Endothelial cell of umbilical vein (primary cell): ENCODE data around the gene MEGF10. TPM values are rescaled to one million over a fixed set of nuclear protein-coding genes. Genes with fewer than 3 reads are reported as not detected.

Source experiments
- BruUV-seq: library from RNA; stranded (reverse); fragments of 400-500 nt; replicated peaks from 2 replicates; lab custom pipeline; 2021; lab: Mats Ljungman, UMichigan
- CTCF ChIA-PET: fragments of 300-600, 350-600 bp; sonication (Branson Sonifier 250); formaldehyde crosslinking; loops from one replicate; lab custom pipeline; 2021; ENCODE audit warnings: antibody characterized with exemption, inconsistent platforms; lab: Charles Lee
- POLR2A ChIA-PET: fragments of 300-600, 350-600 bp; sonication (Branson Sonifier 250); formaldehyde crosslinking; loops from one replicate; lab custom pipeline; 2021; ENCODE audit warnings: antibody characterized with exemption, inconsistent platforms; lab: Charles Lee
- DNase-seq: peaks from one replicate; pipeline ENCODE4 v3.0.0-alpha.2; 2011; ENCODE audit warnings: low read depth, low spot score
- FAIRE-seq: peaks from 2 replicates; lab custom pipeline; 2011; peaks lifted over from hg19 to GRCh38; lab: Jason Lieb, UNC
- H2AFZ ChIP-seq: 2 replicates; pipeline ENCODE4 v1.6.0; 2012; ENCODE audit warnings: low read depth, low read length, control low read depth, inconsistent platforms
- H3K27ac ChIP-seq: 2 replicates; pipeline ENCODE4 v1.5.1; 2011; ENCODE audit warnings: low read depth, mild to moderate bottlenecking, control low read depth, low read length, moderate library complexity; ENCODE audit not compliant: insufficient read depth
- H3K27me3 ChIP-seq, 2 experiments: 2 replicates each; pipeline versions ENCODE4 v1.6.0 to v1.6.1; 2011; ENCODE audit warnings: low read length in 2 of 2, mixed read lengths in 1 of 2; ENCODE audit not compliant: control insufficient read depth in 2 of 2, insufficient read depth in 2 of 2
- H3K36me3 ChIP-seq, 2 experiments: 2 replicates in 1 of 2; 3 replicates in 1 of 2; pipeline ENCODE4 v1.5.1; 2011; ENCODE audit warnings: low read length in 2 of 2, mild to moderate bottlenecking in 1 of 2, moderate library complexity in 1 of 2; ENCODE audit not compliant: control insufficient read depth in 2 of 2, insufficient read depth in 2 of 2; ENCODE audit errors: extremely low read depth in 1 of 2
- H3K4me1 ChIP-seq: 3 replicates; pipeline ENCODE4 v1.5.1; 2011; ENCODE audit warnings: mild to moderate bottlenecking, low read length; ENCODE audit not compliant: control insufficient read depth, insufficient read depth; ENCODE audit errors: extremely low read depth
- H3K4me2 ChIP-seq: 2 replicates; pipeline ENCODE4 v1.6.1; 2011; ENCODE audit warnings: low read length, control low read depth, mixed read lengths; ENCODE audit not compliant: insufficient read depth
- H3K4me3 ChIP-seq, 3 experiments: fragments of 200-600 bp in 1 of 3; sonication (generic), shearing (Covaris generic) in 1 of 3; replicated peaks in 1 of 3; 2 replicates each; pipeline ENCODE4 v1.5.1; 2011 to 2016; ENCODE audit warnings: control low read depth in 3 of 3, low read length in 3 of 3, mild to moderate bottlenecking in 2 of 3, inconsistent platforms in 1 of 3, low read depth in 1 of 3, moderate library complexity in 1 of 3; ENCODE audit not compliant: insufficient read depth in 1 of 3
- H3K79me2 ChIP-seq: 2 replicates; pipeline ENCODE4 v1.6.0; 2012; ENCODE audit warnings: low read length, inconsistent platforms; ENCODE audit not compliant: control insufficient read depth, insufficient read depth
- H3K9ac ChIP-seq: replicated peaks from 2 replicates; pipeline ENCODE3; 2011; ENCODE audit warnings: low read length, control low read depth; ENCODE audit not compliant: insufficient read depth; ENCODE audit errors: extremely low read depth
- H3K9me1 ChIP-seq: replicated peaks from 3 replicates; pipeline ENCODE4 v1.6.0; 2011; ENCODE audit warnings: mild to moderate bottlenecking, low read length; ENCODE audit not compliant: control insufficient read depth, insufficient read depth; ENCODE audit errors: extremely low read depth
- H3K9me3 ChIP-seq: replicated peaks from 2 replicates; pipeline ENCODE4 v1.5.1; 2012; ENCODE audit warnings: low read length, inconsistent platforms; ENCODE audit not compliant: control insufficient read depth, insufficient read depth
- H4K20me1 ChIP-seq: replicated peaks from 2 replicates; pipeline ENCODE3; 2011; ENCODE audit warnings: mild to moderate bottlenecking, low read length; ENCODE audit not compliant: control insufficient read depth, insufficient read depth; ENCODE audit errors: extremely low read depth
- EZH2 ChIP-seq: IDR thresholded peaks from 2 replicates; pipeline ENCODE4 v1.6.1; 2012; ENCODE audit warnings: borderline replicate concordance, low read depth, mild to moderate bottlenecking, moderate library complexity, low read length, inconsistent platforms; ENCODE audit not compliant: severe bottlenecking
- FOS ChIP-seq: IDR thresholded peaks from 2 replicates; pipeline ENCODE4 v1.6.1; 2011; ENCODE audit warnings: mild to moderate bottlenecking, low read length, moderate library complexity, borderline replicate concordance; ENCODE audit not compliant: insufficient read depth
- GATA2 ChIP-seq: IDR thresholded peaks from 2 replicates; pipeline ENCODE4 v1.7.0; 2011; ENCODE audit warnings: low read depth, mild to moderate bottlenecking, moderate library complexity, mixed read lengths, low read length; ENCODE audit not compliant: insufficient read length, insufficient read depth
- JUN ChIP-seq: IDR thresholded peaks from 2 replicates; pipeline ENCODE4 v1.6.1; 2011; ENCODE audit warnings: borderline replicate concordance, low read depth; ENCODE audit not compliant: insufficient read length, insufficient read depth
- MYC ChIP-seq: IDR thresholded peaks from one replicate; pipeline ENCODE4 v1.6.1; 2011; ENCODE audit warnings: mild to moderate bottlenecking, low read depth, low read length
- POLR2A ChIP-seq: IDR thresholded peaks from 2 replicates; pipeline ENCODE4 v1.6.1; 2012; ENCODE audit warnings: low read depth, mild to moderate bottlenecking, control low read depth, low read length
- POLR2AphosphoS5 ChIP-seq: IDR thresholded peaks from 2 replicates; pipeline ENCODE4 v1.6.1; 2012; ENCODE audit warnings: low read depth, mild to moderate bottlenecking, control low read depth, low read length, moderate library complexity; ENCODE audit not compliant: insufficient read depth
- dilution Hi-C: fragments of 300-500 bp; cut with MboI; formaldehyde crosslinking; loops from one replicate; pipeline ENCODE4 v1.15.0; 2019; ENCODE audit warnings: low sequenced_read_pairs; ENCODE audit not compliant: extremely low pct_ligation_motif_present
- intact Hi-C: fragments of 100-400 bp; cut with micrococcal nuclease; formaldehyde crosslinking; loops from one replicate; pipeline ENCODE4 v1.10.0; 2022
- polyA plus RNA-seq, 4 experiments: library from polyadenylated mRNA; depleted of rRNA in 3 of 4; stranded (reverse) in 3 of 4; unstranded in 1 of 4; fragments of >200 nt; gene quantifications; 2 replicates each; pipeline versions ENCODE4 v1.2.1 to v1.2.3, GENCODE V29; 2011 to 2012; ENCODE audit warnings: missing spikeins in 1 of 4
- total RNA-seq: library from RNA; stranded (reverse); gene quantifications from 2 replicates; pipeline ENCODE4 v1.2.3, GENCODE V29; 2021
- TF ChIP-seq, protein P1 (sequence below), 2 donors: IDR thresholded peaks; 1 replicate in 1 of 2; 2 replicates in 1 of 2; pipeline ENCODE4 v1.5.1; 2011; ENCODE audit warnings: low read length in 2 of 2, mild to moderate bottlenecking in 2 of 2, moderate library complexity in 2 of 2, control low read depth in 1 of 2, inconsistent platforms in 1 of 2, low read depth in 1 of 2; ENCODE audit not compliant: insufficient read depth in 1 of 2; ENCODE audit errors: extremely low read depth in 1 of 2
- TF ChIP-seq, protein P2 (sequence below): IDR thresholded peaks from 2 replicates; pipeline ENCODE4 v1.6.1; 2011; ENCODE audit not compliant: insufficient read depth, insufficient read length

The MEGF10 gene
- total and polyA plus RNA-seq, 2 donors (not counting 3 experiments of a cell fraction or from before 2014, with no cell fraction given) = 0.30 to 1.00 TPM

DNA sequence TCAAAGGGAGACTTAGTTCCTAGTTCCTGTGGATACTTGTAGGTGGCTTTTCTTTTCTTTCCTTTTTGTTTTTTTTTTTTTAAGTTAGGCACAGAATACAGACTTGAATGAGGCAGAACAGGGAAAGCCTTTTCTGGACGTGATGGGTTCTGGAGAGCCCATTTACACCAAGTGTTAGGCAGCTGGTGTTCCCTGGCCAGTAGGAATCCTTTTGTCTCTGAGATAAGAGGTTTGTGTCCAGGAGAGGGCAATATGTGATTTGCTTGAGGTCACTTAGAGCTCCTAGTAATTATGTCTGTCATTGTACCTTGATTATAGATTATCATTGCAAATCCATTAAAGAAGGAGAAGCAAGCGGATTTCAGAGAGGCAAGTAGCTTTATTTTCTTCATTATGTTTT lies 9.1 kb downstream of the MEGF10 start:
- no TSS peak for BruUV-seq
- DNase-seq (no peak), FAIRE-seq (no peak)
- H3K27me3 ChIP-seq = peaks cover 11 to 15% of the 10 kb centered on the region in 2 experiments
- H4K20me1 ChIP-seq = no peaks in the 10 kb centered on the region
- no peaks in the 10 kb centered on the region for H3K36me3 ChIP-seq
- peaks cover 18% of the 10 kb centered on the region for H3K4me1 ChIP-seq
- no peaks in the 10 kb centered on the region for H3K9me3 ChIP-seq
- H3K4me3 ChIP-seq = no peak overlapping the region
- no peaks in the 10 kb centered on the region for H3K9me1 ChIP-seq
- ChIA-PET CTCF (interaction anchor here (2.6 kb wide), 1 partner anchor 14 kb away, joined by 10 read pairs; no protein-coding TSS in a partner anchor), POLR2A (no interaction called here)
- no peak overlapping the region for H3K27ac ChIP-seq
- TF ChIP-seq, protein P1, sequence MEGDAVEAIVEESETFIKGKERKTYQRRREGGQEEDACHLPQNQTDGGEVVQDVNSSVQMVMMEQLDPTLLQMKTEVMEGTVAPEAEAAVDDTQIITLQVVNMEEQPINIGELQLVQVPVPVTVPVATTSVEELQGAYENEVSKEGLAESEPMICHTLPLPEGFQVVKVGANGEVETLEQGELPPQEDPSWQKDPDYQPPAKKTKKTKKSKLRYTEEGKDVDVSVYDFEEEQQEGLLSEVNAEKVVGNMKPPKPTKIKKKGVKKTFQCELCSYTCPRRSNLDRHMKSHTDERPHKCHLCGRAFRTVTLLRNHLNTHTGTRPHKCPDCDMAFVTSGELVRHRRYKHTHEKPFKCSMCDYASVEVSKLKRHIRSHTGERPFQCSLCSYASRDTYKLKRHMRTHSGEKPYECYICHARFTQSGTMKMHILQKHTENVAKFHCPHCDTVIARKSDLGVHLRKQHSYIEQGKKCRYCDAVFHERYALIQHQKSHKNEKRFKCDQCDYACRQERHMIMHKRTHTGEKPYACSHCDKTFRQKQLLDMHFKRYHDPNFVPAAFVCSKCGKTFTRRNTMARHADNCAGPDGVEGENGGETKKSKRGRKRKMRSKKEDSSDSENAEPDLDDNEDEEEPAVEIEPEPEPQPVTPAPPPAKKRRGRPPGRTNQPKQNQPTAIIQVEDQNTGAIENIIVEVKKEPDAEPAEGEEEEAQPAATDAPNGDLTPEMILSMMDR (IDR thresholded peaks at IDR 0.05; ENCODE audit: extremely low read depth in 1 of 2, insufficient read depth in 1 of 2, low read depth in 1 of 2, low read length in 2 of 2) = no peak
- TF ChIP-seq POLR2A (no peak), POLR2AphosphoS5 (no peak), MYC (no peak), EZH2 (no peak), JUN (no peak), GATA2 (no peak), FOS (no peak)
- TF ChIP-seq, protein P2, sequence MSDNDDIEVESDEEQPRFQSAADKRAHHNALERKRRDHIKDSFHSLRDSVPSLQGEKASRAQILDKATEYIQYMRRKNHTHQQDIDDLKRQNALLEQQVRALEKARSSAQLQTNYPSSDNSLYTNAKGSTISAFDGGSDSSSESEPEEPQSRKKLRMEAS = no peak
- no peaks in the 10 kb centered on the region for H3K79me2 ChIP-seq
- intact Hi-C loops (no loop called here), dilution Hi-C loops (no loop called here)
- H3K4me2 ChIP-seq = no peak overlapping the region
- H3K9ac ChIP-seq = no peak overlapping the region
- H2AFZ ChIP-seq = no peak overlapping the region
